GM23338 (cell line): ENCODE results near the gene ATF3.

Experiments used
- EZH2 ChIP-seq: fragments of 200-600 bp; sonication (generic); IDR thresholded peaks from one replicate; pipeline ENCODE4 v1.8.0; 2017; ENCODE audit warnings: antibody characterized with exemption, mild to moderate bottlenecking, low read depth; ENCODE audit not compliant: unreplicated experiment
- EZH2phosphoT487 ChIP-seq: fragments of 200-600 bp; sonication (generic); IDR thresholded peaks from one replicate; pipeline ENCODE4 v1.8.1; 2018; ENCODE audit warnings: antibody characterized with exemption; ENCODE audit not compliant: unreplicated experiment
- ZNF114 ChIP-seq: fragments of 250-450 bp; sonication (Bioruptor Pico); IDR thresholded peaks from 2 replicates; pipeline ENCODE4 v1.5.0; 2020; ENCODE audit warnings: mild to moderate bottlenecking, moderate library complexity
- TF ChIP-seq, protein P1 (sequence below), 2 experiments: fragments of 200-600 bp in 1 of 2; sonication (generic) in 1 of 2; conservative IDR thresholded peaks; 2 replicates each; pipeline versions ENCODE4 v1.5.1 to v1.6.1; 2016 to 2017; ENCODE audit warnings: antibody characterized with exemption in 2 of 2, low read depth in 2 of 2, mild to moderate bottlenecking in 2 of 2, moderate library complexity in 1 of 2

GRCh38 chr1:212656730-212657129, 48.2 kb downstream of the ATF3 start:
- TF ChIP-seq, protein P1, sequence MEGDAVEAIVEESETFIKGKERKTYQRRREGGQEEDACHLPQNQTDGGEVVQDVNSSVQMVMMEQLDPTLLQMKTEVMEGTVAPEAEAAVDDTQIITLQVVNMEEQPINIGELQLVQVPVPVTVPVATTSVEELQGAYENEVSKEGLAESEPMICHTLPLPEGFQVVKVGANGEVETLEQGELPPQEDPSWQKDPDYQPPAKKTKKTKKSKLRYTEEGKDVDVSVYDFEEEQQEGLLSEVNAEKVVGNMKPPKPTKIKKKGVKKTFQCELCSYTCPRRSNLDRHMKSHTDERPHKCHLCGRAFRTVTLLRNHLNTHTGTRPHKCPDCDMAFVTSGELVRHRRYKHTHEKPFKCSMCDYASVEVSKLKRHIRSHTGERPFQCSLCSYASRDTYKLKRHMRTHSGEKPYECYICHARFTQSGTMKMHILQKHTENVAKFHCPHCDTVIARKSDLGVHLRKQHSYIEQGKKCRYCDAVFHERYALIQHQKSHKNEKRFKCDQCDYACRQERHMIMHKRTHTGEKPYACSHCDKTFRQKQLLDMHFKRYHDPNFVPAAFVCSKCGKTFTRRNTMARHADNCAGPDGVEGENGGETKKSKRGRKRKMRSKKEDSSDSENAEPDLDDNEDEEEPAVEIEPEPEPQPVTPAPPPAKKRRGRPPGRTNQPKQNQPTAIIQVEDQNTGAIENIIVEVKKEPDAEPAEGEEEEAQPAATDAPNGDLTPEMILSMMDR (conservative IDR thresholded peaks at IDR 0.05; ENCODE audit: low read depth in 2 of 2), result no peak
- TF ChIP-seq ZNF114 (no peak), EZH2phosphoT487 (no peak), EZH2 (no peak)
